Activated B cell treated with CpG ODN at 0.5 μM for 24 hours (primary cell): ENCODE data around the gene CRTC3. TPM values are rescaled to one million over a fixed set of nuclear protein-coding genes. Genes with fewer than 3 reads are reported as not detected.
"Not testable (repeated sequence)": the region's sequence is repeated elsewhere in the genome, so short reads cannot be mapped to it uniquely, and the experiment has no call there.

Experiments used
- ATAC-seq: fragments of 200-7000 bp; cut with Tn5 transposase; one replicate; pipeline ENCODE4 v1.10.0; 2021; ENCODE audit warnings: low read depth, mild to moderate bottlenecking, moderate library complexity
- CTCF ChIA-PET: fragments of 350-600 bp; sonication (Branson Sonifier 250); formaldehyde crosslinking; loops from one replicate; lab custom pipeline; 2021; ENCODE audit warnings: antibody characterized with exemption; lab: Charles Lee
- POLR2A ChIA-PET: fragments of 350-600 bp; sonication (Branson Sonifier 250); formaldehyde crosslinking; loops from one replicate; lab custom pipeline; 2021; ENCODE audit warnings: antibody characterized with exemption; lab: Charles Lee
- DNase-seq: peaks from one replicate; pipeline ENCODE4 v3.0.0; 2022
- H3K27ac Mint-ChIP-seq: one replicate; pipeline ENCODE4 v1.8.0; 2020; ENCODE audit warnings: mixed read lengths
- H3K27me3 Mint-ChIP-seq: one replicate; pipeline ENCODE4 v1.8.0; 2021; ENCODE audit warnings: mixed read lengths
- H3K36me3 Mint-ChIP-seq: one replicate; pipeline ENCODE4 v1.8.0; 2021; ENCODE audit warnings: low read depth, mixed read lengths
- H3K4me1 Mint-ChIP-seq: one replicate; pipeline ENCODE4 v1.8.0; 2021; ENCODE audit warnings: mixed read lengths
- H3K4me3 Mint-ChIP-seq: one replicate; pipeline ENCODE4 v1.8.0; 2020; ENCODE audit warnings: mild to moderate bottlenecking, mixed read lengths
- H3K9me3 Mint-ChIP-seq: one replicate; pipeline ENCODE4 v1.8.0; 2020; ENCODE audit warnings: mixed read lengths
- CTCF ChIP-seq: fragments of 200-600 bp; IDR thresholded peaks from one replicate; pipeline ENCODE4 v1.8.0; 2022; ENCODE audit warnings: antibody characterized with exemption, mild to moderate bottlenecking
- intact Hi-C: fragments of 100-400 bp; cut with micrococcal nuclease; formaldehyde crosslinking; loops from one replicate; pipeline ENCODE4 v1.15.1; 2024
- total RNA-seq: library from RNA; stranded (reverse); gene quantifications from 2 replicates; pipeline ENCODE4 v1.2.3, GENCODE V29; 2022

The CRTC3 gene
- total RNA-seq, 1 donor from 2014 or later, result 65.0 TPM

DNA sequence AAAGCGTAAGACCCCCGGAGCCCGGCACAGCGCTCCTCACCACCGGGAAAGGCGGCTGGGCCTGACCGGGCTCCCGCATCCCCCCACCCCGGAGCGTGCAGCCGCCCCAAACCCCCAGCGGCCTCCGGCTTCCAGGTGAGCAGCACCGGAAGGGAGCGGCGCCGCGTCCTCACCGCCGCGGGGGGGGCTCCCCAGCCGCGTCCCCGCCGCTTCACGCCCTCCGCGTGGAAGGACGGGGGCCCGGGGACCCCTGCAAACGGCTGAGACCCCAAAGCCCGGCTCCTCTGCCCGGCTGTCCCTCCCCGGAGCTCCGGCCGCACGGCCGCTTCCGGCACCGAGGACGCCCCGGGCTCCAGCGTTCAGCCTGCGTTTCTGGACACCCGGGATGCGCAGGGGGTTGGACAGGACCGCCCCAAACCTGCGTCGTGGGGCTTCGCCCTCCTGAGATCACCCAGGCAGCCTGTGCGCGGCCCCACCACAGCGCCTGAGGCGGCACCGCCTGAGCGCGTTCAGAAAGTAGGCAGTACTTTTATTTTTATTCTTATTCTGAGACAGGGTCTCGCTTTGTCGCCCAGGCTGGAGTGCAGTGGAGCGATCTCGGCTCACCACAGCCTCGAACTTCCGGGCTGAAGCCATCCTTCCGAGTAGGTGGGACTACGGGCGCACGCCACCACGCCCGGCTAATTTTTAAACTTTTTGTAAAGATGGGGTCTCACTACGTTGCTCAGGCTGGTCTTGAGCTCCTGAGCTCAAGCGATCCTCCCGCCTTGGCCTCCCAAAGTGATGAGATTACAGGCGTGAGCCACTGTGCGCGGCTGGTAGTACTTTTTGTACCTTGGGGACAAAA lies 135.8 kb downstream of the CRTC3 start:
- no peak for TF ChIP-seq CTCF
- ChIA-PET POLR2A (interaction anchor here (0.5 to 2.3 kb wide), 9 partner anchors 9 to 266 kb away, joined by 3 to 10 read pairs (median 4); partner anchors contain the start of gene BLM), CTCF (interaction anchor here (1.1 to 2.2 kb wide), 3 partner anchors 18 to 219 kb away, joined by 3 to 7 read pairs (median 4); no protein-coding TSS in a partner anchor)
- DNase-seq (peak; percentile 62), ATAC-seq (peak; percentile 90)
- no peaks in the 10 kb centered on the region for H3K36me3 Mint-ChIP-seq
- H3K4me3 Mint-ChIP-seq, result peak overlapping the region; percentile 85
- no peaks in the 10 kb centered on the region for H3K9me3 Mint-ChIP-seq
- H3K27ac Mint-ChIP-seq, result peak overlapping the region; percentile 84
- H3K4me1 Mint-ChIP-seq, result peaks cover 55% of the 10 kb centered on the region
- intact Hi-C loops, result loop anchor here (1.0 to 10.0 kb wide), 5 partner anchors 21 to 471 kb away; partner anchors contain the start of gene HDDC3
- H3K27me3 Mint-ChIP-seq, result peaks cover 13% of the 10 kb centered on the region

DNA sequence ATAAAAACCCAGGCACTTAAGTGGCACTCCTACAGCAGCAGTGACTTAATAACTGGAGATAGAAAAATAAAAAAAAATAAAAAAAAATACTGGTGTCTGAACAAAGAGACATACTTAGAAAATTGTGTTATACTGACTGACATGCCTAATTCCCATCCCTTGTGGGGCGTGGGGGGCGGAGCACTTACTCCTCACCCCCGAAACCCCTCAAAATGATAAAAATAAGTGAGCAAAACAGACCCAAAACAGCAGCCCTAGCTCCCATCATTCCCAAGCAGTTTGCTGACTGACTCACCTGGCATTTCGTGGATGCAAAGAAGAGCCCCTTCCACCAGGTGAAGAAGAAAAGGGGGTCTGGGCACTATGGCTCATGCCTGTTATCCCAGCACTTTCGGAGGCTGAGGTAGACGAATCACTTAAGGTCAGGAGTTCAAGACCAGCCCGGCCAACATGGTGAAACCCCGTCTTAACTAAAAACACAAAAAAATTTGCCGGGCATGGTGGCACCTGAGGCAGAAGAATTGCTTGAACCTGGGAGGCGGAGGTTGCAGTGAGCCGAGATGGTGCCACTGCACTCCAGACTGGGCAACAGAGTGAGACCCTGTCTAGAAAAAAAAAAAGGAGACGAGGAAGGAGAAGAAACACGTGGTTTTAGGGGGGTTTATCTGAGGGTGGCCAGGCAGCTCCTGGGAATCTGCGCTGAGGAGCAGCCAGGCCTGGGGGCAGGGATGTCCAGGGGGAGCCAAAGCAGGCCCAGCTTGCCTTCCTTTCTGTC lies 136.6 kb downstream of the CRTC3 start:
- POLR2A ChIA-PET, result interaction anchor here (0.6 to 2.3 kb wide), 6 partner anchors 18 to 265 kb away, joined by 3 to 8 read pairs (median 4); no protein-coding TSS in a partner anchor
- Mint-ChIP-seq H3K27me3 (peaks cover 12% of the 10 kb centered on the region), H3K27ac (peak overlapping the region; percentile 84), H3K4me3 (peak overlapping the region; percentile 85), H3K36me3 (no peaks in the 10 kb centered on the region), H3K9me3 (no peaks in the 10 kb centered on the region), H3K4me1 (peaks cover 47% of the 10 kb centered on the region)
- ATAC-seq (no peak), DNase-seq (no peak)
- TF ChIP-seq CTCF, result no peak
- CTCF ChIA-PET, result interaction anchor here (0.7 to 1.2 kb wide), 4 partner anchors 19 to 219 kb away, joined by 3 to 4 read pairs (median 3); no protein-coding TSS in a partner anchor
- intact Hi-C loops, result loop anchor here (5.0 to 10.0 kb wide), 3 partner anchors 121 to 472 kb away; partner anchors contain the start of gene HDDC3

GRCh38 chr15:90667073-90667754 lies 137.5 kb downstream of the CRTC3 start:
- Mint-ChIP-seq H3K9me3 (no peaks in the 10 kb centered on the region), H3K27ac (peak overlapping the region; percentile 65), H3K4me3 (peak overlapping the region; percentile 33), H3K4me1 (peaks cover 39% of the 10 kb centered on the region), H3K36me3 (no peaks in the 10 kb centered on the region), H3K27me3 (peaks cover 11% of the 10 kb centered on the region)
- intact Hi-C loops, result loop anchor here (5.0 to 10.0 kb wide), 3 partner anchors 120 to 472 kb away; partner anchors contain the start of gene HDDC3
- DNase-seq, result no peak
- no peak for TF ChIP-seq CTCF
- no peak for ATAC-seq
- POLR2A ChIA-PET, result interaction anchor here (0.6 to 2.3 kb wide), 8 partner anchors 10 to 201 kb away, joined by 3 to 11 read pairs (median 5); no protein-coding TSS in a partner anchor
- CTCF ChIA-PET, result interaction anchor here (0.7 to 1.2 kb wide), 3 partner anchors 19 to 128 kb away, joined by 3 to 4 read pairs (median 3); no protein-coding TSS in a partner anchor

DNA sequence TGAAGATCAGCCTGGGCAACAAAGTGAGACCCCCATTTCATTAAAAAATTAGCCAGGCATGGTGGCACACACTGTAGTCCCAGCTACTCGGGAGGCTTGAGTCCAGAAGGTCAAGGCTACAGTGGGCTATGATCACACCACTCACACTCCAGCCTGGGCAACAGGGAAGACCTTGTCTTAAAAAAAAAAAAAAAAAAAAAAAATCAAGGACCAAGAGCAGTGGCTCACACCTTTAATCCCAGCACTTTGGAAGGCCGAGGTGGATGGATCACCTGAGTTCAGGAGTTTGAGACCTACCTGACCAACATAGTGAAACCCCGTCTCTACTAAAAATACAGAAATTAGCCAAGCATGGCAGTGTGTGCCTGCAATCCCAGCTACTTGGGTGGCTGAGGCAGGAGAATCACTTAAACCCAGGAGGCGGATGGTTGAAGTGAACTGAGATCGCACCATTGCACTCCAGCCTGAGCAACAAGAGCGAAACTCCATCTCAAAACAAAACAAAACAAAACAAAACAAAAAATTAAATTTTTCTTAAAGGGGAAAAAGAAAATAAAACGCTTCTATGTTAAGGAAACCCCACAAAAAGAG lies 138.1 kb downstream of the CRTC3 start:
- intact Hi-C loops, result loop anchor here (5.0 to 10.0 kb wide), 3 partner anchors 119 to 473 kb away; partner anchors contain the start of gene HDDC3
- ATAC-seq, DNase-seq, H3K4me3 Mint-ChIP-seq, H3K9me3 Mint-ChIP-seq, H3K36me3 Mint-ChIP-seq, CTCF ChIA-PET: not testable (repeated sequence)
- POLR2A ChIA-PET, result interaction anchor here (0.6 to 2.3 kb wide), 6 partner anchors 10 to 151 kb away, joined by 3 to 11 read pairs (median 6); no protein-coding TSS in a partner anchor
- Mint-ChIP-seq H3K27ac (peak overlapping the region; percentile 65), H3K27me3 (peaks cover 11% of the 10 kb centered on the region), H3K4me1 (peaks cover 37% of the 10 kb centered on the region)

DNA sequence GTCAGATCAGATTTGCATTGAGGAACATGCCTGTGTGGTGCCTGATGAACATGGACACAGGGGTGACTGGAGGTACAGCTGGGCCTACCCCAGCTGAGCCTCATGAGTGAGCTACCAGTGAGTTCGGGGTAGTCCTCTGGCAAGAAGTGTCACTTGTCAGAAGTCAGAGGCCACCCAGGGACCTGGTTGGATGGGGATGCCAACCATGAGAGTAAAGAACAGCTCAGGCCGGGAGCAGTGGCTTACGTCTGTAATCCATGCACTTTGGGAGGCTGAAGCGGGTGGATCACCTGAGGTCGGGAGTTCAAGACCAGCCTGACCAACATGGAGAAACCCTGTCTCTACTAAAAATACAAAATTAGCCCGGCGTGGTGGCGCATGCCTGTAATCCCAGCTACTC lies 140.9 kb downstream of the CRTC3 start:
- ChIA-PET CTCF (interaction anchor here (1.1 kb wide), 1 partner anchor 23 kb away, joined by 5 read pairs; no protein-coding TSS in a partner anchor), POLR2A (interaction anchor here (0.7 to 1.1 kb wide), 2 partner anchors 11 to 283 kb away, joined by 3 read pairs; partner anchors contain the start of gene IQGAP1)
- DNase-seq, ATAC-seq, H3K9me3 Mint-ChIP-seq, H3K27me3 Mint-ChIP-seq, H3K36me3 Mint-ChIP-seq, H3K27ac Mint-ChIP-seq, intact Hi-C loops, H3K4me3 Mint-ChIP-seq: not testable (repeated sequence)
- H3K4me1 Mint-ChIP-seq, result peaks cover 20% of the 10 kb centered on the region
